GM12891 (cell line): ENCODE data around the gene HCK.
"Not testable (repeated sequence)": the region's sequence is repeated elsewhere in the genome, so short reads cannot be mapped to it uniquely, and the experiment has no call there.

Source experiments
- DNase-seq: peaks from one replicate; pipeline ENCODE4 v3.0.0; 2011; ENCODE audit warnings: low spot score; ENCODE audit not compliant: insufficient read length
- FAIRE-seq: peaks from 2 replicates; lab custom pipeline; 2011; peaks lifted over from hg19 to GRCh38; lab: Jason Lieb, UNC
- PAX5 ChIP-seq: IDR thresholded peaks from 2 replicates; pipeline ENCODE4 v1.6.1; 2011; ENCODE audit warnings: low read length, moderate library complexity, mild to moderate bottlenecking; ENCODE audit not compliant: insufficient read depth, severe bottlenecking
- POLR2A ChIP-seq: IDR thresholded peaks from 2 replicates; pipeline ENCODE4 v1.6.1; 2011; ENCODE audit warnings: low read depth, low read length, control low read depth
- POLR2AphosphoS5 ChIP-seq: IDR thresholded peaks from 2 replicates; pipeline ENCODE4 v1.6.1; 2011; ENCODE audit warnings: low read depth, low read length, control low read depth
- POU2F2 ChIP-seq: IDR thresholded peaks from 2 replicates; pipeline ENCODE4 v1.6.1; 2011; ENCODE audit warnings: low read depth, mild to moderate bottlenecking, control low read depth, low read length, moderate library complexity
- SPI1 ChIP-seq: IDR thresholded peaks from 2 replicates; pipeline ENCODE4 v1.6.1; 2011; ENCODE audit warnings: low read depth, low read length, control low read depth
- TAF1 ChIP-seq: IDR thresholded peaks from 2 replicates; pipeline ENCODE4 v1.6.1; 2011; ENCODE audit warnings: low read depth, low read length, control low read depth

The HCK gene

DNA sequence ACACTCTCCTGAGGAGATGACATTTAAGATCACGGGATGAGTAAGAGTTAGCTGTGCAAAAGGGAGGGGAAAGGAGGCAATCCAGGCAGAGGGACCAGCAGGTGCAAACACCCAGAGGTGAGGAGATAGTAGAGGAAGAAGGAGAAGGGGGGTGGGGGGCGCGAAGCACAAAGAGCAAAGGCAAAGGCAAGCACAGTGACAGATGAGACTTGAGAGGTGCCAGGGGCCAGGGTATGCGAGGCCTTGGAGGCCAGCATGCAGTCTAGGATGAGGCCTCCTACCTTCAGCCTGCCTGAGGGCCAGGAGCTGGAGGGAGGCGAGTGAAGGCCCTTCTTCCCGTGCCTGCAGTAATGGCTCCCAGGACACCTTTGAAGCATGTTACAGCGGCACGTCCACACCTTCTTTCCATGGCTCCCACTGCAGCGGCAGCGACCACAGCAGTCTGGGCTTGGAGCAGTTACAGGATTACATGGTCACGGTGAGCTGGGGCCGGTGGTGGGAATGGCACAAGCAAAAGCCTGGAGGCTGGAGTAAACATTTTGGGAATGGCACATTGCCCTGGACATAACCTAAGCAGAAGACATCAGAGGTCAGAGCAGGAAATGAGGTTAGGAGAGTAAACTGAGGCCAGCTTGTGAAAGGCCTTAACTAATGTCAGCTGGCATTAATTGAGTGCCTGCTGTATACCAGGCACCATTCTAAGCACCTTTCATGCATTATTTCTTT, 23.2 kb upstream of the HCK start:
- no peak for FAIRE-seq
- no peak for TF ChIP-seq POLR2AphosphoS5
- no peak for TF ChIP-seq TAF1
- TF ChIP-seq SPI1: no peak
- TF ChIP-seq POU2F2: no peak
- TF ChIP-seq POLR2A: no peak
- TF ChIP-seq PAX5: no peak
- DNase-seq: no peak

GRCh38 chr20:32029561-32029960, 22.5 kb upstream of the HCK start:
- DNase-seq (no peak), FAIRE-seq (no peak)
- TF ChIP-seq TAF1 (no peak), SPI1 (no peak)

DNA sequence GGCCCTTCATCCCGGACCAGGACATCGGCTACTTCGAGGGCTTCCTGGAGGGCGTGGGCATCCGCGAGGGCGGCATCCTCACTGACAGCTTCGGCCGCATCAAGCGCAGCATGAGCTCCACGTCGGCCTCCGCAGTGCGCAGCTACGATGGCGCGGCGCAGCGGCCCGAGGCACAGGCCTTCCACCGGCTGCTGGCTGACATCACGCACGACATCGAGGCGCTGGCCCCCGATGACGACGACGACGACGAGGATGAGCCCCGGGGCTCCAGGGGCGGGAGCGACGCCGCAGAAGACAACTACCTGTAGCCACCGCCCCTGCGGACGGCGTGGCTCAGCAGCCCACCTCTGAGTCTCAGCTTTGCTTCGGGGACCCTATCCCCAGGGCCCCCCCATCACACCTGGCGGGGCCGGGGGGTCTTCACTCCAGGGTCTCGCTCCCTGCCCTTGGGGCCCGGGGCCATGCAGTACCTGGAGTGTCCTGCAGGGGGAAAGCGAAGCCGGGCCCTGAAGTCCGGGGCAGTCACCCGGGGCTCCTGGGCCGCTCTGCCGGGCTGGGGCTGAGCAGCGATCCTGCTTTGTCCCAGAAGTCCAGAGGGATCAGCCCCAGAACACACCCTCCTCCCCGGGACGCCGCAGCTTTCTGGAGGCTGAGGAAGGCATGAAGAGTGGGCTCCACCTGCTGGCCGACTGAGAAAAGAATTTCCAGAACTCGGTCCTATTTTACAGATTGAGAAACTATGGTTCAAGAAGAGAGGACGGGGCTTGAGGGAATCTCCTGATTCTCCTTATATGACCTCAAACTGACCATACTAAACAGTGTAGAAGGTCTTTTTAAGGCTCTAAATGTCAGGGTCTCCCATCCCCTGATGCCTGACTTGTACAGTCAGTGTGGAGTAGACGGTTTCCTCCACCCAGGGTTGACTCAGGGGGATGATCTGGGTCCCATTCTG, 20.8 kb upstream of the HCK start:
- FAIRE-seq (no peak), DNase-seq (peak; percentile 44)
- no peak for TF ChIP-seq POU2F2
- TF ChIP-seq POLR2AphosphoS5: no peak
- TF ChIP-seq PAX5: no peak
- TF ChIP-seq SPI1: no peak
- TF ChIP-seq POLR2A: no peak
- TF ChIP-seq TAF1: no peak

DNA sequence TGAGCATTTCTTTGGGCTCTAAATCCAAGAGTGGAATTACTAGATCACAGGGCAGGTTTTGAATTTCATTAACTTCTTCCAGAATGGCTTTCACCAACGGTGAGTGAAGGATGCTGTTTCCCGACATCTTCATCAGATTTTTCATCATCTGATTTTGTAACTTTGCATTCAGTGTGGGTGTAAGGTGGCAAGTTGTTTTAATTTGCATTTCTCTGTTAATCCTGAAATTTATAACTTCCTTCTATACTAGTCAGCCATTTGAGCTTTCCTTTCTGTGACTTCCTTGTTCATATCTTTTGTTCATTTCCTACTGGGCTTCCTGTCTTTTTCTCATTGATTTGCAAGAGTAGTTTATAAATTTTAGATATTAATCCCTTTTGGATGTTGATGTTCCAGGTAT, 18.7 kb upstream of the HCK start:
- TF ChIP-seq SPI1 (no peak), POLR2AphosphoS5 (no peak), POU2F2 (no peak), POLR2A (no peak), TAF1 (no peak), PAX5 (no peak)
- no peak for DNase-seq
- FAIRE-seq: no peak

DNA sequence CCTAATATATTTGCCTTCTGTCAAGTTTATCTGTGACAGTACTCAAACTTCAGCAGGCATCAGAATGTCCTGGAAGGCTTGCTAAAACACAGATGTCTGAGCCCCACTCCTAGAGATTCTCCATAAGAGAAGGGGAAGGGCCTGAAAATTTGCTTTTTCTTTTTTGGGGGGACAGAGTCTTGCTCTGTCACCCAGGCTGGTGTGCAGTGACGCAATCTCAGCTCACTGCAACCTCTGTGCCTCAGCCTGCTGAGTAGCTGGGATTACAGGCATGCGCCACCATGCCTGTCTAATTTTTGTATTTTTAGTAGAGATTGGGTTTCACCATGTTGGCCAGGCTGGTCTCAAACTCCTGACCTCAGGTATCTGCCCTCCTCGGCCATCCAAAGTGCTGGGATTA, 18.3 kb upstream of the HCK start:
- DNase-seq, FAIRE-seq: not testable (repeated sequence)

DNA sequence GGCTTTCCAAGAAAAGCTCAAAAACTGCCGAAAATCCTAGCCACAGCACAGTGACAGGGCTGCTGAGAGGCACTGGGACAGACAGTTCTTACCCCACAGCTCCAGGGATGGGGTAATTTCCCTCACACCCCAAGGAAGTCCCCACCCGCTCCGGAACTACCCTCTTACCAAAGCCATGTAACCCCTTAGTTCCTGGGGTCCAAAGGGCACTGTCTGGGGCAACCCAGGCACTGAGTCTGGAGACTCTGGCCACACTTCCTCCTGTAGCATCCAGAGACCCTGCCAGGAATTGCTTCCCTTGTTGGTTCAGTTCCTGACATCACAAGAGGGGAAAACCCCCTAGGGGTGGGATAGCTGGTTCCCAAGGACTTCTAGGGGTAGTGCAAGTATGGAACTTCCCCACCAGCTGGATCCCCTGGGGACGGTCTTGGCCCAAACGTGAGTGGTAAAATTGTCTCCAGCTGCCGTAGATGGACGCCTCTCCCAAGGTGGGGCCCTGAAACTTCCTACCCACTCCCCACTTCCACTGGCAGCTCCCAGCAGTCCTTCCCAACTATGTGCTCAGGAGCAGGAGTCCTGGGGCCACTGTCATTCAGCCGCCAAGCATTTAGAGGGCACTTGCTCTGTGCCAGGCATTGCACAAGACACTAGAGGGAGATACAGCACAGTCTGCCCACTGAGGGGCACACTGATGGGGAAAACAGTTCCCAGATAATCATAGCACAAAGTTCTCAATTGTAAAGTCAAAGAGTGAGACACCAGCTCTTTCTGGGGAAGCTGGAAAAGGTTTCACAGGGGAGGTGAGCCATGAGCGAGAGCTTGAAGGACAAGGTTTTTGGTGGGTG, 17.2 kb upstream of the HCK start:
- peak; percentile 56 for FAIRE-seq
- TF ChIP-seq SPI1 (no peak), POLR2AphosphoS5 (no peak), TAF1 (no peak), PAX5 (no peak), POU2F2 (no peak)
- no peak for DNase-seq

DNA sequence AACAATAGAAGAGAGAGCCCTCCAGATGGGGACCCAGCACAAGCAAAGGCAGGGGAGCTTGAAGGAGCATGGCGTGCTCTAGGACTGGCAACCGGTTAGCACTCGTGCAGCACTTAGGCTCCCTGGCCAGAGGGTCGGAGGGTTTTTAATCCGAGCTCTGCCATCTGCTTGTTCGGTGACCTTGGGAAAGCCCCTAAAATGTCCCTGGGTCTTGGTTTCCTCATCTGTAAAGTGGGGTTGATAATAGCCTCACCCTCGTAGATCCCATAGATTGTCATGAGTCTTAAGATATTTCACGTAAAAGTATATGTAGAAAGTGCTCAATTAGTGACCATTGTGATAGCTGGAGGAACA, 16.6 kb upstream of the HCK start:
- FAIRE-seq (no peak), DNase-seq (no peak)
- TF ChIP-seq POU2F2 (no peak), POLR2A (no peak), POLR2AphosphoS5 (no peak), SPI1 (no peak), PAX5 (no peak), TAF1 (no peak)

- TF ChIP-seq TAF1 (no peak), PAX5 (no peak), POLR2A (no peak), POU2F2 (no peak), SPI1 (no peak), POLR2AphosphoS5 (no peak)
- FAIRE-seq (no peak), DNase-seq (no peak)
Observed at GRCh38 chr20:32036252-32036651, 15.8 kb upstream of the HCK start.

- FAIRE-seq: no peak
- no peak for TF ChIP-seq POU2F2
- no peak for TF ChIP-seq PAX5
- TF ChIP-seq POLR2AphosphoS5: no peak
- no peak for TF ChIP-seq TAF1
- no peak for TF ChIP-seq POLR2A
- TF ChIP-seq SPI1: no peak
- DNase-seq: no peak
Observed at GRCh38 chr20:32036716-32037485, 15.1 kb upstream of the HCK start.
